Liver (tissue), 9 donors: ENCODE data around the gene ZW10. TPM values are rescaled to one million over a fixed set of nuclear protein-coding genes. Genes with fewer than 3 reads are reported as not detected.

ENCODE experiments used
- DNase-seq: peaks from one replicate; pipeline ENCODE4 v3.0.0-alpha.2; 2017; ENCODE audit warnings: low spot score
- H3K27ac ChIP-seq, 2 donors: one replicate each; pipeline ENCODE4 v1.7.0; 2013; ENCODE audit warnings: inconsistent platforms in 2 of 2, low read length in 2 of 2, control low read depth in 1 of 2, low read depth in 1 of 2, mild to moderate bottlenecking in 1 of 2
- H3K27me3 ChIP-seq, 4 donors: one replicate each; pipeline versions ENCODE4 v1.6.1 to v1.7.0; 2013; ENCODE audit warnings: low read length in 3 of 4, inconsistent platforms in 1 of 4, mild to moderate bottlenecking in 1 of 4, moderate library complexity in 1 of 4; ENCODE audit not compliant: control insufficient read depth in 4 of 4, insufficient read depth in 4 of 4
- H3K36me3 ChIP-seq, 4 donors: one replicate each; pipeline versions ENCODE4 v1.6.1 to v1.7.0; 2013; ENCODE audit warnings: low read length in 3 of 4, mild to moderate bottlenecking in 3 of 4, low read depth in 1 of 4, moderate library complexity in 1 of 4; ENCODE audit not compliant: control insufficient read depth in 4 of 4, insufficient read depth in 3 of 4
- H3K4me1 ChIP-seq, 4 donors: one replicate each; pipeline versions ENCODE4 v1.6.1 to v1.7.0; 2013; ENCODE audit warnings: low read length in 3 of 4, mild to moderate bottlenecking in 3 of 4, moderate library complexity in 1 of 4; ENCODE audit not compliant: control insufficient read depth in 4 of 4, insufficient read depth in 4 of 4
- H3K4me3 ChIP-seq, 3 donors: one replicate each; pipeline versions ENCODE4 v1.6.1 to v1.7.0; 2013; ENCODE audit warnings: low read length in 3 of 3, control low read depth in 1 of 3, low read depth in 1 of 3, mild to moderate bottlenecking in 1 of 3
- H3K9ac ChIP-seq, 2 donors: one replicate each; pipeline ENCODE4 v1.7.0; 2013; ENCODE audit warnings: low read length in 2 of 2, mild to moderate bottlenecking in 2 of 2, moderate library complexity in 2 of 2, control low read depth in 1 of 2, low read depth in 1 of 2
- H3K9me3 ChIP-seq, 4 donors: one replicate each; pipeline versions ENCODE4 v1.6.1 to v1.7.0; 2013; ENCODE audit warnings: low read length in 3 of 4; ENCODE audit not compliant: control insufficient read depth in 4 of 4
- EGR1 ChIP-seq, 2 donors: IDR thresholded peaks; 2 replicates each; pipeline ENCODE4 v1.6.1; 2016 to 2018; ENCODE audit warnings: antibody characterized with exemption in 2 of 2, low read depth in 2 of 2
- FOXA1 ChIP-seq: IDR thresholded peaks from 2 replicates; pipeline ENCODE4 v1.6.1; 2016; ENCODE audit warnings: antibody characterized with exemption
- FOXA2 ChIP-seq: IDR thresholded peaks from 2 replicates; pipeline ENCODE4 v1.6.1; 2016; ENCODE audit warnings: antibody characterized with exemption
- GABPA ChIP-seq, 2 donors: IDR thresholded peaks in 1 of 2; conservative IDR thresholded peaks in 1 of 2; 2 replicates each; pipeline ENCODE4 v1.6.1; 2016; ENCODE audit warnings: antibody characterized with exemption in 2 of 2, mild to moderate bottlenecking in 1 of 2, moderate library complexity in 1 of 2
- HNF4A ChIP-seq, 2 donors: conservative IDR thresholded peaks; 2 replicates each; pipeline ENCODE4 v1.6.1; 2016; ENCODE audit warnings: antibody characterized with exemption in 2 of 2, mild to moderate bottlenecking in 2 of 2
- HNF4G ChIP-seq: IDR thresholded peaks from 2 replicates; pipeline ENCODE4 v1.6.1; 2016; ENCODE audit warnings: antibody characterized with exemption
- JUND ChIP-seq, 2 donors: IDR thresholded peaks; 2 replicates each; pipeline ENCODE4 v1.6.1; 2016; ENCODE audit warnings: antibody characterized with exemption in 2 of 2
- NR2F2 ChIP-seq: IDR thresholded peaks from 2 replicates; pipeline ENCODE4 v1.6.1; 2016; ENCODE audit warnings: antibody characterized with exemption
- RAD21 ChIP-seq, 2 donors: IDR thresholded peaks; 2 replicates each; pipeline ENCODE4 v1.6.1; 2016; ENCODE audit warnings: antibody characterized with exemption in 2 of 2, mild to moderate bottlenecking in 2 of 2
- RXRA ChIP-seq, 2 donors: IDR thresholded peaks; 2 replicates each; pipeline ENCODE4 v1.6.1; 2017 to 2018; ENCODE audit warnings: antibody characterized with exemption in 2 of 2, mild to moderate bottlenecking in 1 of 2
- SP1 ChIP-seq: IDR thresholded peaks from 2 replicates; pipeline ENCODE4 v1.6.1; 2018; ENCODE audit warnings: antibody characterized with exemption, mild to moderate bottlenecking
- TAF1 ChIP-seq: conservative IDR thresholded peaks from 2 replicates; pipeline ENCODE4 v1.6.1; 2016; ENCODE audit warnings: antibody characterized with exemption, mild to moderate bottlenecking
- YY1 ChIP-seq: IDR thresholded peaks from 2 replicates; pipeline ENCODE4 v1.6.1; 2016; ENCODE audit warnings: antibody characterized with exemption, mild to moderate bottlenecking
- WGBS: extraction: QIAGEN DNeasy Blood & Tissue Kit; methylation state at CpG from one replicate; pipeline ENCODE4 v1.1.7; 2013; 5-methylcytosine and 5-hydroxymethylcytosine counted together
- polyA plus RNA-seq, 2 donors: library from polyadenylated mRNA; stranded (reverse) in 1 of 2; unstranded in 1 of 2; fragments of 200-250 nt in 1 of 2; fragments of >200 nt in 1 of 2; fragmentation: Nextera tagmentation in 1 of 2; extraction: Ambion mirVana in 1 of 2; gene quantifications; one replicate each; pipeline versions ENCODE4 v1.2.1 to v1.2.3, GENCODE V29; 2013 to 2015
- total RNA-seq, 2 donors: library from RNA; depleted of rRNA; stranded (reverse); fragments of >200 nt; gene quantifications; one replicate each; pipeline ENCODE4 v1.2.3, GENCODE V29; 2014
- TF ChIP-seq, protein P1 (sequence below): IDR thresholded peaks from 2 replicates; pipeline ENCODE4 v1.6.1; 2016; ENCODE audit warnings: antibody characterized with exemption, mild to moderate bottlenecking
- TF ChIP-seq, protein P2 (sequence below): IDR thresholded peaks from 2 replicates; pipeline ENCODE4 v1.6.1; 2016; ENCODE audit warnings: antibody characterized with exemption
- TF ChIP-seq, protein P3 (sequence below): fragments of 150-350 bp; IDR thresholded peaks from 2 replicates; pipeline ENCODE4 v1.5.1; 2017; ENCODE audit warnings: improper control_type of control experiment, low read depth, low read length; ENCODE audit not compliant: missing input control
- TF ChIP-seq, protein P4 (sequence below): IDR thresholded peaks from 2 replicates; pipeline ENCODE4 v1.6.1; 2016; ENCODE audit warnings: antibody characterized with exemption
- TF ChIP-seq, protein P5 (sequence below): IDR thresholded peaks from 2 replicates; pipeline ENCODE4 v1.6.1; 2016; ENCODE audit warnings: antibody characterized with exemption
- donor health status: healthy.
- donor health status: healthy.
- donor health status: healthy.
- donor health status: healthy.
- donor health status: healthy.

ZW10 gene
- total and polyA plus RNA-seq, 4 donors: 3.7 to 16.8 (median 9.3) TPM

DNA sequence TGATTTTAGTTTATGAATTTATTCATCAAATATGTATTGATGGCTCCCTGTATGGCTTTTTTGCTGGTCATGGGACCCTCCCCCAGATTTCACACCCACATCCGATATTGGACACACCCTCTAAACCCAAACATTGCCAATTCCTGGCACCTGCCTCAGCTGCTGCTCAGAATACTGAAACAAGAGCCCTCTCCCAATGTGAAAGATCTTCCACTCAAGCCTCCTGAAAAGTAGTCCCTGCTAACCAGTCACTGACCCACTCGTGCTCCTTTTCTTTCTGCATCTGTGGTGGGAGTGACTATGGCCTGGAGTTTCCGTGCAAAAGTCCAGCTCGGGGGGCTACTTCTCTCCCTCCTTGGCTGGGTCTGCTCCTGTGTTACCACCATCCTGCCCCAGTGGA, 6.0 kb upstream of the ZW10 start, which contains the start of gene CLDN25:
Gene CLDN25, plus strand, starts transcription at position 301 of the 400 bp plus-strand sequence. Its CDS starts 0 bp downstream, at position 301.
- WGBS: 88% methylated on average over 4 of the region's 4 CpGs
- Histone ChIP-seq H3K9ac (no peak within 1 kb of the TSS), H3K4me3 (no peak within 1 kb of the TSS), H3K27ac (no peak within 1 kb of the TSS), H3K36me3 (no peaks in the 10 kb centered on the region), H3K27me3 (no peaks in the 10 kb centered on the region), H3K9me3 (no peaks in the 10 kb centered on the region), H3K4me1 (peaks cover 2 to 21% (median 11%) of the 10 kb centered on the region in 4 donors)
- no peak for TF ChIP-seq RAD21 (IDR thresholded peaks at IDR 0.05)
- no peak for TF ChIP-seq JUND (IDR thresholded peaks at IDR 0.05)
- TF ChIP-seq FOXA1: no peak
- TF ChIP-seq, protein P1, sequence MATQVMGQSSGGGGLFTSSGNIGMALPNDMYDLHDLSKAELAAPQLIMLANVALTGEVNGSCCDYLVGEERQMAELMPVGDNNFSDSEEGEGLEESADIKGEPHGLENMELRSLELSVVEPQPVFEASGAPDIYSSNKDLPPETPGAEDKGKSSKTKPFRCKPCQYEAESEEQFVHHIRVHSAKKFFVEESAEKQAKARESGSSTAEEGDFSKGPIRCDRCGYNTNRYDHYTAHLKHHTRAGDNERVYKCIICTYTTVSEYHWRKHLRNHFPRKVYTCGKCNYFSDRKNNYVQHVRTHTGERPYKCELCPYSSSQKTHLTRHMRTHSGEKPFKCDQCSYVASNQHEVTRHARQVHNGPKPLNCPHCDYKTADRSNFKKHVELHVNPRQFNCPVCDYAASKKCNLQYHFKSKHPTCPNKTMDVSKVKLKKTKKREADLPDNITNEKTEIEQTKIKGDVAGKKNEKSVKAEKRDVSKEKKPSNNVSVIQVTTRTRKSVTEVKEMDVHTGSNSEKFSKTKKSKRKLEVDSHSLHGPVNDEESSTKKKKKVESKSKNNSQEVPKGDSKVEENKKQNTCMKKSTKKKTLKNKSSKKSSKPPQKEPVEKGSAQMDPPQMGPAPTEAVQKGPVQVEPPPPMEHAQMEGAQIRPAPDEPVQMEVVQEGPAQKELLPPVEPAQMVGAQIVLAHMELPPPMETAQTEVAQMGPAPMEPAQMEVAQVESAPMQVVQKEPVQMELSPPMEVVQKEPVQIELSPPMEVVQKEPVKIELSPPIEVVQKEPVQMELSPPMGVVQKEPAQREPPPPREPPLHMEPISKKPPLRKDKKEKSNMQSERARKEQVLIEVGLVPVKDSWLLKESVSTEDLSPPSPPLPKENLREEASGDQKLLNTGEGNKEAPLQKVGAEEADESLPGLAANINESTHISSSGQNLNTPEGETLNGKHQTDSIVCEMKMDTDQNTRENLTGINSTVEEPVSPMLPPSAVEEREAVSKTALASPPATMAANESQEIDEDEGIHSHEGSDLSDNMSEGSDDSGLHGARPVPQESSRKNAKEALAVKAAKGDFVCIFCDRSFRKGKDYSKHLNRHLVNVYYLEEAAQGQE: no peak
- no peak for TF ChIP-seq FOXA2
- TF ChIP-seq YY1: no peak
- TF ChIP-seq EGR1 (IDR thresholded peaks at IDR 0.05; ENCODE audit: low read depth in 2 of 2): no peak
- TF ChIP-seq, protein P2, sequence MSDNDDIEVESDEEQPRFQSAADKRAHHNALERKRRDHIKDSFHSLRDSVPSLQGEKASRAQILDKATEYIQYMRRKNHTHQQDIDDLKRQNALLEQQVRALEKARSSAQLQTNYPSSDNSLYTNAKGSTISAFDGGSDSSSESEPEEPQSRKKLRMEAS: no peak
- no peak for TF ChIP-seq NR2F2
- TF ChIP-seq, protein P3, sequence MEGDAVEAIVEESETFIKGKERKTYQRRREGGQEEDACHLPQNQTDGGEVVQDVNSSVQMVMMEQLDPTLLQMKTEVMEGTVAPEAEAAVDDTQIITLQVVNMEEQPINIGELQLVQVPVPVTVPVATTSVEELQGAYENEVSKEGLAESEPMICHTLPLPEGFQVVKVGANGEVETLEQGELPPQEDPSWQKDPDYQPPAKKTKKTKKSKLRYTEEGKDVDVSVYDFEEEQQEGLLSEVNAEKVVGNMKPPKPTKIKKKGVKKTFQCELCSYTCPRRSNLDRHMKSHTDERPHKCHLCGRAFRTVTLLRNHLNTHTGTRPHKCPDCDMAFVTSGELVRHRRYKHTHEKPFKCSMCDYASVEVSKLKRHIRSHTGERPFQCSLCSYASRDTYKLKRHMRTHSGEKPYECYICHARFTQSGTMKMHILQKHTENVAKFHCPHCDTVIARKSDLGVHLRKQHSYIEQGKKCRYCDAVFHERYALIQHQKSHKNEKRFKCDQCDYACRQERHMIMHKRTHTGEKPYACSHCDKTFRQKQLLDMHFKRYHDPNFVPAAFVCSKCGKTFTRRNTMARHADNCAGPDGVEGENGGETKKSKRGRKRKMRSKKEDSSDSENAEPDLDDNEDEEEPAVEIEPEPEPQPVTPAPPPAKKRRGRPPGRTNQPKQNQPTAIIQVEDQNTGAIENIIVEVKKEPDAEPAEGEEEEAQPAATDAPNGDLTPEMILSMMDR: no peak
- TF ChIP-seq SP1: no peak
- TF ChIP-seq TAF1: no peak
- TF ChIP-seq, protein P4, sequence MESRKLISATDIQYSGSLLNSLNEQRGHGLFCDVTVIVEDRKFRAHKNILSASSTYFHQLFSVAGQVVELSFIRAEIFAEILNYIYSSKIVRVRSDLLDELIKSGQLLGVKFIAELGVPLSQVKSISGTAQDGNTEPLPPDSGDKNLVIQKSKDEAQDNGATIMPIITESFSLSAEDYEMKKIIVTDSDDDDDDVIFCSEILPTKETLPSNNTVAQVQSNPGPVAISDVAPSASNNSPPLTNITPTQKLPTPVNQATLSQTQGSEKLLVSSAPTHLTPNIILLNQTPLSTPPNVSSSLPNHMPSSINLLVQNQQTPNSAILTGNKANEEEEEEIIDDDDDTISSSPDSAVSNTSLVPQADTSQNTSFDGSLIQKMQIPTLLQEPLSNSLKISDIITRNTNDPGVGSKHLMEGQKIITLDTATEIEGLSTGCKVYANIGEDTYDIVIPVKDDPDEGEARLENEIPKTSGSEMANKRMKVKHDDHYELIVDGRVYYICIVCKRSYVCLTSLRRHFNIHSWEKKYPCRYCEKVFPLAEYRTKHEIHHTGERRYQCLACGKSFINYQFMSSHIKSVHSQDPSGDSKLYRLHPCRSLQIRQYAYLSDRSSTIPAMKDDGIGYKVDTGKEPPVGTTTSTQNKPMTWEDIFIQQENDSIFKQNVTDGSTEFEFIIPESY: no peak
- TF ChIP-seq HNF4G: no peak
- TF ChIP-seq, protein P5, sequence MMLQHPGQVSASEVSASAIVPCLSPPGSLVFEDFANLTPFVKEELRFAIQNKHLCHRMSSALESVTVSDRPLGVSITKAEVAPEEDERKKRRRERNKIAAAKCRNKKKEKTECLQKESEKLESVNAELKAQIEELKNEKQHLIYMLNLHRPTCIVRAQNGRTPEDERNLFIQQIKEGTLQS: no peak
- TF ChIP-seq HNF4A (conservative IDR thresholded peaks at IDR 0.05): no peak
- TF ChIP-seq GABPA (IDR thresholded peaks at IDR 0.05 in 1 of 2, conservative IDR thresholded peaks at IDR 0.05 in 1 of 2): no peak
- no peak for TF ChIP-seq RXRA (IDR thresholded peaks at IDR 0.05)
- DNase-seq: no peak
